Measurements from ENCODE around the gene FAM171A2. TPM values are rescaled to one million over a fixed set of nuclear protein-coding genes. Genes with fewer than 3 reads are reported as not detected.

Gene FAM171A2
- polyA plus RNA-seq, 2 of the 4 experiments (the other 2 are of a cell fraction): 1.8 to 3.9 TPM

DNA sequence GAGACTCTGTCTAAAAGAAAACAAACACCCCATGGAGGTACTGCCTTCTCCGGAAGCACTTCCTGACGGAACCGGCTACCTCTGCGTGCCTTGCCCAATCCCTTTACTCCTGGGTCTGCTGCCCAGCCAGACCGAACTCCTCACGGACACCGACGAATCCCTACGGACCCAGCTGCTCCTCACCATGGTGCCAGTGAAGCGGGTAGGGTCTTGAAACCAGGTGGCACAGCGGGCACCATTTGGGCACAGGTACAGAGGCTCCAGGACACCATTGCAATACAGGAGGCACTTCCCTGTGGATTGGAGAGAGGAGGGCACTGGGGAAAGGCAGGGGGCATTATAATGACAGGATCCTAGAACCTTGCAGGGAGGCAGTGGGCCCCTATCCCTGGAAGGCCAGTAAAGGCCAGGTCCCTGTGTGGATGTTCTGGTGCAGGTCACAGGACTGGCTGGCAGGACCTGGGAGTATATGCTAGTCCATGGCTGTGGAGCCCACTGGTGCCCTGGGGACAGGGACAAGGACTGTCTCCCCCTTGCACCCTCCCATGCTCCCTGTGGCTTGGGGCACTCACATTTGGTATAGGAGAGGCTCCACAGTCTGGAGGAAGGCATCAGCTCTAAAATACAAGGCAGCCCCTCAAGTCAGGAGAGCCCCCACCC is 41.3 kb downstream of the FAM171A2 start:
- DNase-seq (ENCODE audit: low read depth in 1 of 2, low spot score in 1 of 2): no peak

DNA sequence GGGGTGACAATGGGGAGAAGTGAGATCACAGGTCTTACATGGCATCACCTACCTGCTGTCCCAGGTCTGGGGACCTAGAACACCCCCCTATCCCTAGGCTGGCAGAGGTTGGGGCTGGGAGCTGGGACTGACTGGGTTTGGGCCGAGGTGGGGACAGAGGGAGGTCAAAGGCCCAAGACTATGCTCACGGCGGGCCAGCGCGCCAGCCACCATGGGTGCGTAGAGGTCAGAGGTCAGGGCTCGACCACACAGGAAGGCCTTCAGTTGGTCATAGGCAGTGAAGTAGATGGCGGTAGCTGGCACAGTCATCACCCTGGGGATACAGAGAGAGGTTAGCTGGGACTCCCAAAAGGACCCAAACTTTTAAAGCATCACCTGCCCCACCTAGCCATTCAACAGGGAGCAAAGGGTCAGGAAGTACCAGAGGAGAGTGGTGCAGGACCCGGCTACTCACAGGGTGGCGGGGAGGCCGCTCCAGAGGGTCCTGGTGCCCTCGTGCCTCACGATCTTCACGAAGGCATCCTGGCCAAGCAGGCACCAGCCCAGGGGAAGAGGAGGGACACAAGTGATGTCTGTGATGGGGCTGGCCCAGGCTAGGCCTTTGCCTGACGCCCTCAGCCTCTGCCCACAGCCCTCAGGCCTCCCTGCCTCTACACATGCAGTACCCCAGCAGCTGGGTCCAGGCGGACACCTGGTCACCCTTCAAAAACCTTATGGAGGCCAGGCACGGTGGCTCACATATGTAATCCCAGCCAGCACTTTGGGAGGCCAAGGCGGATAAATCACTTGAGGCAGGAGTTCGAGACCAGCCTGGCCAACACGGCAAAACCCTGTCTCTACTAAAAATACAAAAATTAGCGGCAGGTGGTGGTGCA is 42.2 kb downstream of the FAM171A2 start:
- 94% methylated on average over 20 of the region's 21 CpGs for WGBS (ENCODE audit: missing lambda C conversion rate)
- Histone ChIP-seq H3K9me3 (no peaks in the 10 kb centered on the region), H3K4me3 (no peak overlapping the region), H3K4me2 (no peak overlapping the region), H3K4me1 (peaks cover 14% of the 10 kb centered on the region), H3K27ac (no peak overlapping the region)
- CTCF ChIA-PET: interaction anchor here (0.6 to 14.1 kb wide), 13 partner anchors 9 to 117 kb away, joined by 3 to 159 read pairs (median 4); partner anchors contain the start of genes FAM171A2 and GRN
- no peak for ATAC-seq
- TF ChIP-seq E2F6 (IDR thresholded peaks at IDR 0.05; ENCODE audit: borderline replicate concordance, low read depth) (no peak), SMC3 (IDR thresholded peaks at IDR 0.05) (no peak), MAX (IDR thresholded peaks at IDR 0.05) (no peak), CHD2 (IDR thresholded peaks at IDR 0.05; ENCODE audit: low read length, partially characterized antibody) (no peak), RFX5 (IDR thresholded peaks at IDR 0.05) (no peak), BCL3 (IDR thresholded peaks at IDR 0.05) (no peak), FOSB (CRISPR knock-in tag; IDR thresholded peaks at IDR 0.05) (no peak), HOXA7 (CRISPR knock-in tag; IDR thresholded peaks at IDR 0.05) (no peak), MAZ (IDR thresholded peaks at IDR 0.05; ENCODE audit: borderline replicate concordance, low read depth, low read length) (no peak), HDAC2 (IDR thresholded peaks at IDR 0.05) (no peak), ZSCAN20 (CRISPR knock-in tag; IDR thresholded peaks at IDR 0.05) (no peak), POLR2A (IDR thresholded peaks at IDR 0.05; ENCODE audit: low read length) (no peak), EP300 (IDR thresholded peaks at IDR 0.05) (no peak)
- no peak for DNase-seq (ENCODE audit: low read depth in 1 of 2, low spot score in 1 of 2)
- POLR2A ChIA-PET: interaction anchor here (0.6 kb wide), 1 partner anchor 442 kb away, joined by 4 read pairs; no protein-coding TSS in a partner anchor
- FAIRE-seq: no peak

More for the DNA sequence above, 41.3 kb downstream of the FAM171A2 start:
- Histone ChIP-seq H3K4me1 (peaks cover 17% of the 10 kb centered on the region), H3K9me3 (no peaks in the 10 kb centered on the region), H3K4me2 (peak overlapping the region; percentile 85; the same call in 1 of the 3 replicates), H3K4me3 (no peak overlapping the region), H3K27ac (no peak overlapping the region)
- FAIRE-seq (no peak), ATAC-seq (no peak)
- CTCF ChIA-PET: interaction anchor here (0.8 to 14.1 kb wide), 7 partner anchors 8 to 118 kb away, joined by 3 to 159 read pairs (median 4); no protein-coding TSS in a partner anchor
- POLR2A ChIA-PET: no interaction called here
- TF ChIP-seq RFX5 (IDR thresholded peaks at IDR 0.05) (no peak), NR3C1 (IDR thresholded peaks at IDR 0.05) (no peak), MAFK (IDR thresholded peaks at IDR 0.05; ENCODE audit: partially characterized antibody) (no peak), HES2 (IDR thresholded peaks at IDR 0.05) (no peak), RNF2 (IDR thresholded peaks at IDR 0.05; ENCODE audit: borderline replicate concordance, low read depth) (no peak), EP300 (IDR thresholded peaks at IDR 0.05) (no peak), POLR2A (IDR thresholded peaks at IDR 0.05; ENCODE audit: low read length) (no peak), E2F6 (IDR thresholded peaks at IDR 0.05; ENCODE audit: borderline replicate concordance, low read depth) (no peak), GATA3 (IDR thresholded peaks at IDR 0.05; ENCODE audit: borderline replicate concordance) (no peak), HDAC2 (IDR thresholded peaks at IDR 0.05) (no peak), FOSB (CRISPR knock-in tag; IDR thresholded peaks at IDR 0.05) (no peak), CTCF (IDR thresholded peaks at IDR 0.05) (no peak), JUN (IDR thresholded peaks at IDR 0.05) (no peak), CEBPB (IDR thresholded peaks at IDR 0.05) (no peak), KDM1A (IDR thresholded peaks at IDR 0.05; ENCODE audit: low read depth) (no peak), USF2 (IDR thresholded peaks at IDR 0.05) (no peak), FOXS1 (CRISPR knock-in tag; IDR thresholded peaks at IDR 0.05) (no peak), HEYL (CRISPR knock-in tag; IDR thresholded peaks at IDR 0.05) (no peak), ZC3H11A (IDR thresholded peaks at IDR 0.05) (no peak)
- TF ChIP-seq, protein P1, sequence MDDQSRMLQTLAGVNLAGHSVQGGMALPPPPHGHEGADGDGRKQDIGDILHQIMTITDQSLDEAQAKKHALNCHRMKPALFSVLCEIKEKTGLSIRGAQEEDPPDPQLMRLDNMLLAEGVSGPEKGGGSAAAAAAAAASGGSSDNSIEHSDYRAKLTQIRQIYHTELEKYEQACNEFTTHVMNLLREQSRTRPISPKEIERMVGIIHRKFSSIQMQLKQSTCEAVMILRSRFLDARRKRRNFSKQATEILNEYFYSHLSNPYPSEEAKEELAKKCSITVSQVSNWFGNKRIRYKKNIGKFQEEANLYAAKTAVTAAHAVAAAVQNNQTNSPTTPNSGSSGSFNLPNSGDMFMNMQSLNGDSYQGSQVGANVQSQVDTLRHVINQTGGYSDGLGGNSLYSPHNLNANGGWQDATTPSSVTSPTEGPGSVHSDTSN (IDR thresholded peaks at IDR 0.05): no peak
- WGBS (ENCODE audit: missing lambda C conversion rate): 97% methylated on average over 11 of the region's 11 CpGs
